ENCODE results near the gene MAOA.

The MAOA gene

DNA sequence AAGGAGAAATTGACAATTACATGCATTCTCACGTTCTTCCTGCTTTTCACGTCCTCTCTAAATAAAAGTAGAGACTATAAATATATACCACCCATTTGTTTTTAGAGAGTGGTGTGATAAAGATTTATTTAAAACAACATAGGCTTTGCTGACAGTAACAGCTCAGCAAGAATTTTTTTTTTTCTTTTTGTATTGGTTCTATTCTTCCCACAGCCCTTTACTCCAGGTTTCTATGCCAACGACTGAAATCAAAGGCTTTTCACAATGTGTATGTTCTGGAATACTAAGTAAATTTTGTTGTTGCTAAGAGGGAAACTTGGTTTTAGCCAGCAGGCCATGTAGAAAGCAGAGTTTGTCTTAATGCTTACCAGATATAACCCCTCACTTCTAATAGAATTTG is 43.4 kb downstream of the MAOA start:
- TF ChIP-seq, protein P1, sequence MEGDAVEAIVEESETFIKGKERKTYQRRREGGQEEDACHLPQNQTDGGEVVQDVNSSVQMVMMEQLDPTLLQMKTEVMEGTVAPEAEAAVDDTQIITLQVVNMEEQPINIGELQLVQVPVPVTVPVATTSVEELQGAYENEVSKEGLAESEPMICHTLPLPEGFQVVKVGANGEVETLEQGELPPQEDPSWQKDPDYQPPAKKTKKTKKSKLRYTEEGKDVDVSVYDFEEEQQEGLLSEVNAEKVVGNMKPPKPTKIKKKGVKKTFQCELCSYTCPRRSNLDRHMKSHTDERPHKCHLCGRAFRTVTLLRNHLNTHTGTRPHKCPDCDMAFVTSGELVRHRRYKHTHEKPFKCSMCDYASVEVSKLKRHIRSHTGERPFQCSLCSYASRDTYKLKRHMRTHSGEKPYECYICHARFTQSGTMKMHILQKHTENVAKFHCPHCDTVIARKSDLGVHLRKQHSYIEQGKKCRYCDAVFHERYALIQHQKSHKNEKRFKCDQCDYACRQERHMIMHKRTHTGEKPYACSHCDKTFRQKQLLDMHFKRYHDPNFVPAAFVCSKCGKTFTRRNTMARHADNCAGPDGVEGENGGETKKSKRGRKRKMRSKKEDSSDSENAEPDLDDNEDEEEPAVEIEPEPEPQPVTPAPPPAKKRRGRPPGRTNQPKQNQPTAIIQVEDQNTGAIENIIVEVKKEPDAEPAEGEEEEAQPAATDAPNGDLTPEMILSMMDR (conservative IDR thresholded peaks at IDR 0.05; ENCODE audit: low read depth, low read length): no peak
- no peak for DNase-seq (ENCODE audit: low read depth)
- no peak overlapping the region for H3K4me3 ChIP-seq (ENCODE audit: low read depth, low read length)

DNA sequence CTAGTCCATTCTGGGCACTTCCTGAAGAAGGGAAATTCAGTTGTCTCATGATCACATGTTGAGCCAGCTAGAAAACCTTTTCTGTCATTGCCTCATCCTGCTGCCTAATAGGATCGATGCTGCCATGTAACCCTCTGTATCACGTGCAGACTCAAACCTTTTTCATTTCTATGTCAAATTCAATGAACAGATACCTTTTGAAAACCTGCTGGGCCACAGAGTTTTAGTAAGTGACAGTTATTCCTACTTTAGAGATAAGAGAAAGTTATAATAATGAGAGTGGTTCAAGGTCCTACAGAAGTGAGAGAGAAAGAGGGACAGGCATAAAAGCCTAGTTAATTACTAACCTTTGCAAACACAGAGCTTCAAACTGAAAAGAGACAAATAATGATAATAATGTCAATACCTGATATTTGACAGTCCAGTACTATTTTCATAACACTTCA is 46.0 kb downstream of the MAOA start:
- TF ChIP-seq, protein P1 (conservative IDR thresholded peaks at IDR 0.05; ENCODE audit: low read depth, low read length): no peak
- H3K4me3 ChIP-seq (ENCODE audit: low read depth, low read length): no peak overlapping the region
- DNase-seq (ENCODE audit: low read depth): no peak

DNA sequence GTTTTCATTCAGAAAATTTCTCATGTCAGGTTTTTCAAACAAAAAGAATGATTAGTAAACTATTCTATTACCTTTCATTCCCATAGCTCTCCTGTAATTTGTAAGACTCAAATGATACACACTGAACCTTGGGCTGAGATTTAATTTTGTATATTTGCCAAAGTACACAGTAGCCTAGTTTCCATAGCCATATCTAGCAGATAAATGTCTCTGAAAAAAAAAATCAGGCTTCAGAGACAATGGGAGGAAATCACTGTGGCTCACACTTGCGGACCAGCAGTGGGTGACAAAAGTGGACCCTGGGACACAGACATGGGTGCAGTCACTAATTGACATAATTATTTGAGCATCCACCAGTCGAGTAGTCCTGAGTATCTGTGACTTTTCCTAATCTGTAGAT is 46.6 kb downstream of the MAOA start:
- TF ChIP-seq, protein P1 (conservative IDR thresholded peaks at IDR 0.05; ENCODE audit: low read depth, low read length): no peak
- no peak for DNase-seq (ENCODE audit: low read depth)
- no peak overlapping the region for H3K4me3 ChIP-seq (ENCODE audit: low read depth, low read length)

DNA sequence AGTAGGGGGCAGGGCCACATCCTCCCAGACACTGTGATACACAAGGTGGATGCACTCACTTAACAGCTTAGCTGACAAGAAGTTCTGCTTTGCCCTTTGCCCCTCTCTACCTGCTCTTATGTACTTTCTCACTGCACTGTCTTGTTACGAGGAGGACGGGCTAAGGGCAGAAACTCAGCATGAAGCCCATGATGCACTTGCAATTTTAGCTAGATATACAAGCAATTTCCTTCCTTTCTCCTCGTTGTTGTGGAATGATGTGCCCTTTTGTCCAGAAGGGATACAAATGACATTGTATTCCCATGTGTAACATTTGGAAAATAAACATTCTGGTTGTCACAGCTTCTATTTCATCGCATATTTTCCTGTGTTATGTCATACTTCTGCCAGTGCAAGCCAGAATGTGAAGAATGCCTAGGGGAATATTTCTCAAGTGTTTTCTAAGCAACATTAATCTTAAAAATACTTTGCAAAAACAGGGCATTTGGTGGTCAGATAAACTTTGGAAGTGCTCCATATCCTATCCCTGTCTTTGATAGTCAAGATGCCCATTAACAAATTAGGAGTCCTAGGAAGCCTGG is 47.2 kb downstream of the MAOA start:
- peak; percentile 65 for DNase-seq (ENCODE audit: low read depth)
- TF ChIP-seq, protein P1 (conservative IDR thresholded peaks at IDR 0.05; ENCODE audit: low read depth, low read length): no peak
- no peak overlapping the region for H3K4me3 ChIP-seq (ENCODE audit: low read depth, low read length)

DNA sequence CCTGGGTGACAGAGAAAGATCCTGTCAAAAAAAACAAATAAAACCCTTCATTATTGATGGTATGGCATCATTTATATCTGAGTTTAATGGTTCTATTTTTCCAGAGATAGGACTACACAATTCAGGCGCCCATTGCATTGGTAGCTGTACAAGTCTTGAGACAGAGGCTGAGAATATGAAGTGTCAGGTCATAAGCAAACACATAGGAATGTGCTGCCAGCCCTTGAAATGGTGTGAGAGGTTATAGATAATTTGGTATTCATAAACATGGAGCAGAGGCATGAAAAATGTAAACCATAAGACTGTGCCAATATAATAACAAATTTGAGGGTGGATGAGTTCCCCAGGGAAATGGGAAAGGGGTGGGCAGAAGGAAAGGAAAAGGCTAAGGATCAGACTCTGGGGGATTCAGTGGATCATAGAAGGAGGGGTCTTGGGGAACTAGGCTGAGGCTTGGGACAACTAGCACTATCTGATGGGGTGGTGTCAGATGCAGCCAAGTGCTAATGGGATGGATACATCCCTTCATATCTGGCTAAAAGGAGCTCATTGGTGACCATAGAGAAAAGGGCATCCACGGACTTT is 50.8 kb downstream of the MAOA start:
- TF ChIP-seq, protein P1 (conservative IDR thresholded peaks at IDR 0.05; ENCODE audit: low read depth, low read length): no peak
- peak; percentile 46 for DNase-seq (ENCODE audit: low read depth)
- no peak overlapping the region for H3K4me3 ChIP-seq (ENCODE audit: low read depth, low read length)

DNA sequence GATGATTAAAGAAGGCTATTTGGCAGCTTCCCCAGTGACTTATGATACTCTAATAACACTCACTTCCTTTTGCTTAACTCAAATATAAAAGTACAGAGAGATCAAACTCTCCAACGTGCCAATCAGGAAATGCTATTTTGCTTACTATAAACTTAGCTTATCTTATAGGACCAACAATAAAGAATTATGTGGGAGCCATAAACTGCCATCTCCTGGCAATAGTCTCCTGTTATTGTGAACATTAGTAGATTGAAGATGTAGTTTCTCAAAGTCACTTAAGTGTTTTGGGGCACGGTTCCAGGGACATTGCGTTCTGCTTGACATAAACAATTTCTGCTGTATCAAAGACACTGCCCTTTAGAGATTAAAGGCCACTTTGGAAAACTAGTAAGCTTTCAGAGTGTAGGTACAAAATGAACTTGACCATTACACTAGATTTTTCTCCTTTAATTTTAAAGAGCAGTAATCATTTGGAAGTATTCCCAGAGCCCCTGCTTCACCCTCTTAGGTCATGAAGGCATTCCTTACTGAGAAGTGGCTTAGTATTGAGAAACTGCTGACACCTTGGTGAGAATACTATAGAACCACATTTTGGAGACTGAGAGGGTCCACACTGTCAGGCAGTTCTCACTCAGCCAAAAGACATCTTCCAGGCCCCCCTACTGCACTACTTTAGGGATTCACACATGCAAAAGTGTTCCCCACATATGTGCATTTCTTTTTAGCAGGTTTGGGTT is 51.9 kb downstream of the MAOA start:
- H3K4me3 ChIP-seq (ENCODE audit: low read depth, low read length): no peak overlapping the region
- DNase-seq (ENCODE audit: low read depth): peak; percentile 54
- TF ChIP-seq, protein P1 (conservative IDR thresholded peaks at IDR 0.05; ENCODE audit: low read depth, low read length): no peak

Data from choroid plexus epithelial cell (primary cell).